ENCODE results near the gene AOAH.

The AOAH gene

GRCh38 chr7:36549029-36549428 lies 175.3 kb downstream of the AOAH start:
- DNase-seq (ENCODE audit: low read depth in 2 of 2): no peak

GRCh38 chr7:36547416-36547815 lies 176.9 kb downstream of the AOAH start:
- DNase-seq (ENCODE audit: low read depth in 2 of 2): no peak

- DNase-seq (ENCODE audit: low read depth in 2 of 2): no peak
Observed at GRCh38 chr7:36546331-36546730, 178.0 kb downstream of the AOAH start.

GRCh38 chr7:36545291-36545690 lies 179.0 kb downstream of the AOAH start:
- no peak for DNase-seq (ENCODE audit: low read depth in 2 of 2)

- DNase-seq (ENCODE audit: low read depth in 2 of 2): no peak
Observed at GRCh38 chr7:36538126-36538525, 186.2 kb downstream of the AOAH start.

GRCh38 chr7:36535866-36536664 lies 188.2 kb downstream of the AOAH start:
- DNase-seq (ENCODE audit: low read depth in 2 of 2): no peak

GRCh38 chr7:36533717-36534116 lies 190.6 kb downstream of the AOAH start:
- DNase-seq (ENCODE audit: low read depth in 2 of 2): no peak

- no peak for DNase-seq (ENCODE audit: low read depth in 2 of 2)
Observed at GRCh38 chr7:36532981-36533499, 191.3 kb downstream of the AOAH start.

- DNase-seq (ENCODE audit: low read depth in 2 of 2): no peak
Observed at GRCh38 chr7:36531951-36532350, 192.3 kb downstream of the AOAH start.

GRCh38 chr7:36530456-36530855 lies 193.8 kb downstream of the AOAH start:
- no peak for DNase-seq (ENCODE audit: low read depth in 2 of 2)

- DNase-seq (ENCODE audit: low read depth in 2 of 2): no peak
Observed at GRCh38 chr7:36527549-36527913, 196.8 kb downstream of the AOAH start.

- DNase-seq (ENCODE audit: low read depth in 2 of 2): no peak
Observed at GRCh38 chr7:36526863-36527548, 197.3 kb downstream of the AOAH start.

GRCh38 chr7:36523371-36524101 lies 200.8 kb downstream of the AOAH start:
- no peak for DNase-seq (ENCODE audit: low read depth in 2 of 2)

GRCh38 chr7:36522453-36523007 lies 201.8 kb downstream of the AOAH start:
- no peak for DNase-seq (ENCODE audit: low read depth in 2 of 2)

GRCh38 chr7:36521911-36522310 lies 202.4 kb downstream of the AOAH start:
- DNase-seq (ENCODE audit: low read depth in 2 of 2): no peak

GRCh38 chr7:36521133-36521532 lies 203.2 kb downstream of the AOAH start:
- DNase-seq (ENCODE audit: low read depth in 2 of 2): no peak

GRCh38 chr7:36515847-36516246 lies 208.4 kb downstream of the AOAH start:
- DNase-seq (ENCODE audit: low read depth in 2 of 2): no peak

- no peak for DNase-seq (ENCODE audit: low read depth in 2 of 2)
Observed at GRCh38 chr7:36514289-36515243, 209.7 kb downstream of the AOAH start.

GRCh38 chr7:36513393-36513792 lies 210.9 kb downstream of the AOAH start:
- no peak for DNase-seq (ENCODE audit: low read depth in 2 of 2)

- no peak for DNase-seq (ENCODE audit: low read depth in 2 of 2)
Observed at GRCh38 chr7:36512616-36513015, 211.7 kb downstream of the AOAH start.

GRCh38 chr7:36509962-36510361 lies 214.3 kb downstream of the AOAH start:
- no peak for DNase-seq (ENCODE audit: low read depth in 2 of 2)
